B cell (primary cell): ENCODE measurements around the gene CCNG2. TPM values are rescaled to one million over a fixed set of nuclear protein-coding genes. Genes with fewer than 3 reads are reported as not detected.

ENCODE experiments used
- ATAC-seq: fragments of 200-7000 bp; cut with Tn5 transposase; one replicate; pipeline ENCODE4 v1.10.0; 2021; ENCODE audit warnings: low read depth, mild to moderate bottlenecking, moderate number of reproducible peaks, moderate library complexity
- CTCF ChIA-PET: fragments of 350-600 bp; sonication (Branson Sonifier 250); formaldehyde crosslinking; loops from one replicate; lab custom pipeline; 2021; ENCODE audit warnings: antibody characterized with exemption, inconsistent platforms; lab: Charles Lee
- POLR2A ChIA-PET: fragments of 350-600 bp; sonication (Branson Sonifier 250); formaldehyde crosslinking; loops from one replicate; lab custom pipeline; 2021; ENCODE audit warnings: antibody characterized with exemption; lab: Charles Lee
- DNase-seq: peaks from one replicate; pipeline ENCODE4 v3.0.0; 2013
- H2AFZ ChIP-seq: 2 replicates; pipeline ENCODE4 v1.6.1; 2012; ENCODE audit warnings: mild to moderate bottlenecking, low read depth, low read length; ENCODE audit not compliant: insufficient read depth, poor library complexity, severe bottlenecking
- H3K27ac ChIP-seq, 2 donors: 1 replicate in 1 of 2; 2 replicates in 1 of 2; pipeline ENCODE4 v1.5.1; 2012 to 2013; ENCODE audit warnings: low read length in 2 of 2, mild to moderate bottlenecking in 2 of 2, moderate library complexity in 1 of 2
- H3K27me3 ChIP-seq, 4 experiments: fragments of 200-600 bp in 1 of 4; sonication (generic) in 1 of 4; replicated peaks in 1 of 4; 1 replicate in 2 of 4; 2 replicates in 2 of 4; pipeline versions ENCODE4 v1.6.1 to v1.7.0; 2013 to 2016; ENCODE audit warnings: low read length in 3 of 4, mild to moderate bottlenecking in 2 of 4, mixed read lengths in 1 of 4, moderate library complexity in 1 of 4; ENCODE audit not compliant: insufficient read depth in 4 of 4, control insufficient read depth in 3 of 4; ENCODE audit errors: control extremely low read depth in 1 of 4
- H3K36me3 ChIP-seq, 2 experiments: replicated peaks in 1 of 2; 1 replicate in 1 of 2; 2 replicates in 1 of 2; pipeline versions ENCODE4 v1.6.1 to v1.7.1; 2013; ENCODE audit warnings: low read length in 1 of 2; ENCODE audit not compliant: insufficient read depth in 2 of 2, control insufficient read depth in 1 of 2; ENCODE audit errors: control extremely low read depth in 1 of 2, extremely low read depth in 1 of 2
- H3K4me1 ChIP-seq, 2 donors: fragments of 200-600 bp in 1 of 2; sonication (generic) in 1 of 2; 1 replicate in 1 of 2; 2 replicates in 1 of 2; pipeline versions ENCODE4 v1.5.1 to v1.6.1; 2013 to 2017; ENCODE audit warnings: low read length in 2 of 2; ENCODE audit not compliant: control insufficient read depth in 2 of 2, insufficient read depth in 2 of 2
- H3K4me2 ChIP-seq: replicated peaks from 2 replicates; pipeline ENCODE3; 2012; ENCODE audit warnings: mild to moderate bottlenecking, low read depth, low read length; ENCODE audit not compliant: poor library complexity, severe bottlenecking
- H3K4me3 ChIP-seq, 5 experiments: fragments of 200-600 bp in 1 of 5; sonication (generic) in 1 of 5; 1 replicate in 3 of 5; 2 replicates in 2 of 5; pipeline versions ENCODE4 v1.5.1 to v1.7.0; 2011 to 2016; ENCODE audit warnings: low read length in 4 of 5, mild to moderate bottlenecking in 4 of 5, low read depth in 2 of 5, control low read depth in 1 of 5, moderate library complexity in 1 of 5; ENCODE audit not compliant: insufficient read depth in 1 of 5; ENCODE audit errors: control extremely low read depth in 1 of 5, extremely low read depth in 1 of 5
- H3K79me2 ChIP-seq: fragments of 200-600 bp; sonication (generic); one replicate; pipeline ENCODE4 v1.6.0; 2016; ENCODE audit warnings: low read length; ENCODE audit not compliant: control insufficient read depth, insufficient read depth
- H3K9ac ChIP-seq: fragments of 200-600 bp; sonication (generic); 2 replicates; pipeline ENCODE4 v1.6.1; 2017; ENCODE audit warnings: mild to moderate bottlenecking, low read length, moderate library complexity
- H3K9me3 ChIP-seq, 3 donors: one replicate each; pipeline versions ENCODE4 v1.6.1 to v1.7.1; 2013; ENCODE audit warnings: low read length in 2 of 3; ENCODE audit not compliant: control insufficient read depth in 2 of 3, insufficient read depth in 1 of 3; ENCODE audit errors: control extremely low read depth in 1 of 3
- H4K20me1 ChIP-seq: 2 replicates; pipeline ENCODE4 v1.6.0; 2012; ENCODE audit warnings: mild to moderate bottlenecking, low read length; ENCODE audit not compliant: insufficient read depth, control insufficient read depth, poor library complexity, severe bottlenecking
- H3K27ac Mint-ChIP-seq: one replicate; pipeline ENCODE4 v1.8.0; 2021; ENCODE audit warnings: mixed read lengths
- H3K27me3 Mint-ChIP-seq: one replicate; pipeline ENCODE4 v1.8.0; 2021; ENCODE audit warnings: mixed read lengths
- H3K4me1 Mint-ChIP-seq: one replicate; pipeline ENCODE4 v1.8.0; 2021; ENCODE audit warnings: mixed read lengths
- H3K4me3 Mint-ChIP-seq: one replicate; pipeline ENCODE4 v1.8.0; 2021; ENCODE audit warnings: mixed read lengths
- H3K9me3 Mint-ChIP-seq: one replicate; pipeline ENCODE4 v1.8.0; 2022; ENCODE audit warnings: mixed read lengths; ENCODE audit not compliant: insufficient read depth
- EZH2 ChIP-seq: IDR thresholded peaks from 2 replicates; pipeline ENCODE4 v1.6.1; 2012; ENCODE audit warnings: borderline replicate concordance, low read depth, mild to moderate bottlenecking, moderate library complexity, low read length; ENCODE audit not compliant: insufficient read depth, poor library complexity, severe bottlenecking
- WGBS: methylation state at CpG from one replicate; pipeline ENCODE4 v1.1.5; 2013; ENCODE audit warnings: missing lambda C conversion rate; ENCODE audit not compliant: insufficient coverage; 5-methylcytosine and 5-hydroxymethylcytosine counted together
- intact Hi-C: fragments of 100-400 bp; cut with micrococcal nuclease; formaldehyde crosslinking; loops from one replicate; pipeline ENCODE4 v1.10.0; 2022
- polyA plus RNA-seq: library from polyadenylated mRNA; depleted of rRNA; stranded (reverse); fragments of >200 nt; gene quantifications from 2 replicates; pipeline ENCODE4 v1.2.3, GENCODE V29; 2012
- total RNA-seq, 2 donors: library from RNA; stranded (reverse); fragments of 120-200 nt in 1 of 2; gene quantifications; 1 replicate in 1 of 2; 2 replicates in 1 of 2; pipeline versions ENCODE4 v1.2.3 to v1.2.4, GENCODE V29; 2013 to 2022
- TF ChIP-seq, protein P1 (sequence below): fragments of 200-600 bp; IDR thresholded peaks from one replicate; pipeline ENCODE4 v1.8.0; 2022; ENCODE audit warnings: antibody characterized with exemption, mild to moderate bottlenecking

The CCNG2 gene
- total and polyA plus RNA-seq, 2 donors (not counting 1 experiment from before 2014, with no cell fraction given) = 39.9 to 71.9 TPM

GRCh38 chr4:77209012-77209411 lies 52.0 kb downstream of the CCNG2 start:
- intact Hi-C loops = no loop called here

GRCh38 chr4:77209936-77210335 lies 52.9 kb downstream of the CCNG2 start:
- Mint-ChIP-seq H3K27me3 (no peaks in the 10 kb centered on the region), H3K27ac (no peak overlapping the region), H3K4me3 (no peak overlapping the region), H3K4me1 (no peaks in the 10 kb centered on the region), H3K9me3 (no peaks in the 10 kb centered on the region)
- intact Hi-C loops = no loop called here
- ChIA-PET POLR2A (no interaction called here), CTCF (interaction anchor here (14.9 kb wide), 1 partner anchor 115 kb away, joined by 444 read pairs; no protein-coding TSS in a partner anchor)
- no peaks in the 10 kb centered on the region for H3K79me2 ChIP-seq
- no peaks in the 10 kb centered on the region for H3K4me1 ChIP-seq
- DNase-seq (no peak), ATAC-seq (no peak)
- no peak overlapping the region for H3K9ac ChIP-seq
- TF ChIP-seq EZH2 = no peak
- TF ChIP-seq, protein P1, sequence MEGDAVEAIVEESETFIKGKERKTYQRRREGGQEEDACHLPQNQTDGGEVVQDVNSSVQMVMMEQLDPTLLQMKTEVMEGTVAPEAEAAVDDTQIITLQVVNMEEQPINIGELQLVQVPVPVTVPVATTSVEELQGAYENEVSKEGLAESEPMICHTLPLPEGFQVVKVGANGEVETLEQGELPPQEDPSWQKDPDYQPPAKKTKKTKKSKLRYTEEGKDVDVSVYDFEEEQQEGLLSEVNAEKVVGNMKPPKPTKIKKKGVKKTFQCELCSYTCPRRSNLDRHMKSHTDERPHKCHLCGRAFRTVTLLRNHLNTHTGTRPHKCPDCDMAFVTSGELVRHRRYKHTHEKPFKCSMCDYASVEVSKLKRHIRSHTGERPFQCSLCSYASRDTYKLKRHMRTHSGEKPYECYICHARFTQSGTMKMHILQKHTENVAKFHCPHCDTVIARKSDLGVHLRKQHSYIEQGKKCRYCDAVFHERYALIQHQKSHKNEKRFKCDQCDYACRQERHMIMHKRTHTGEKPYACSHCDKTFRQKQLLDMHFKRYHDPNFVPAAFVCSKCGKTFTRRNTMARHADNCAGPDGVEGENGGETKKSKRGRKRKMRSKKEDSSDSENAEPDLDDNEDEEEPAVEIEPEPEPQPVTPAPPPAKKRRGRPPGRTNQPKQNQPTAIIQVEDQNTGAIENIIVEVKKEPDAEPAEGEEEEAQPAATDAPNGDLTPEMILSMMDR = no peak
- H3K4me2 ChIP-seq = no peak overlapping the region
- 96% methylated on average over 3 of the region's 5 CpGs for WGBS
- H4K20me1 ChIP-seq = no peaks in the 10 kb centered on the region
- no peaks in the 10 kb centered on the region for H3K9me3 ChIP-seq
- H3K27ac ChIP-seq = no peak overlapping the region
- no peak overlapping the region for H3K4me3 ChIP-seq
- no peak overlapping the region for H2AFZ ChIP-seq
- no peaks in the 10 kb centered on the region for H3K27me3 ChIP-seq
- no peaks in the 10 kb centered on the region for H3K36me3 ChIP-seq

More at GRCh38 chr4:77209012-77209411, 52.0 kb downstream of the CCNG2 start:
- H3K9ac ChIP-seq = no peak overlapping the region
- Mint-ChIP-seq H3K9me3 (no peaks in the 10 kb centered on the region), H3K4me1 (no peaks in the 10 kb centered on the region), H3K27me3 (no peaks in the 10 kb centered on the region), H3K4me3 (no peak overlapping the region), H3K27ac (no peak overlapping the region)
- H4K20me1 ChIP-seq = no peaks in the 10 kb centered on the region
- CTCF ChIA-PET = interaction anchor here (0.8 to 14.9 kb wide), 5 partner anchors 13 to 156 kb away, joined by 3 to 444 read pairs (median 5); no protein-coding TSS in a partner anchor
- no peaks in the 10 kb centered on the region for H3K36me3 ChIP-seq
- H3K27ac ChIP-seq = no peak overlapping the region
- WGBS = no CpG with 5 or more reads among the region's 1 CpG
- DNase-seq = no peak
- no peak for ATAC-seq
- TF ChIP-seq EZH2 = no peak
- TF ChIP-seq, protein P1 = no peak
- H3K79me2 ChIP-seq = no peaks in the 10 kb centered on the region
- no peaks in the 10 kb centered on the region for H3K27me3 ChIP-seq
- H2AFZ ChIP-seq = no peak overlapping the region
- POLR2A ChIA-PET = no interaction called here
- H3K4me2 ChIP-seq = no peak overlapping the region
- no peak overlapping the region for H3K4me3 ChIP-seq
- no peaks in the 10 kb centered on the region for H3K4me1 ChIP-seq
- no peaks in the 10 kb centered on the region for H3K9me3 ChIP-seq
